Activated naive CD4-positive, alpha-beta T cell treated with anti-CD3 and anti-CD28 coated beads, Interleukin-2, amount 50 U/mL, for 24 hours (primary cell): ENCODE data around the gene STK10.
"Not testable (repeated sequence)": the region's sequence is repeated elsewhere in the genome, so short reads cannot be mapped to it uniquely, and the experiment has no call there.

ENCODE experiments used
- H3K27ac Mint-ChIP-seq: one replicate; pipeline ENCODE4 v1.8.0; 2021; ENCODE audit warnings: mild to moderate bottlenecking, mixed read lengths
- H3K27me3 Mint-ChIP-seq: one replicate; pipeline ENCODE4 v1.8.0; 2021; ENCODE audit warnings: mixed read lengths
- H3K36me3 Mint-ChIP-seq: one replicate; pipeline ENCODE4 v1.8.0; 2021; ENCODE audit warnings: mixed read lengths
- H3K4me1 Mint-ChIP-seq: one replicate; pipeline ENCODE4 v1.8.0; 2021; ENCODE audit warnings: mixed read lengths
- H3K4me3 Mint-ChIP-seq: one replicate; pipeline ENCODE4 v1.8.0; 2021; ENCODE audit warnings: mild to moderate bottlenecking, mixed read lengths
- H3K9me3 Mint-ChIP-seq: one replicate; pipeline ENCODE4 v1.8.0; 2021; ENCODE audit warnings: mixed read lengths

STK10 gene

DNA sequence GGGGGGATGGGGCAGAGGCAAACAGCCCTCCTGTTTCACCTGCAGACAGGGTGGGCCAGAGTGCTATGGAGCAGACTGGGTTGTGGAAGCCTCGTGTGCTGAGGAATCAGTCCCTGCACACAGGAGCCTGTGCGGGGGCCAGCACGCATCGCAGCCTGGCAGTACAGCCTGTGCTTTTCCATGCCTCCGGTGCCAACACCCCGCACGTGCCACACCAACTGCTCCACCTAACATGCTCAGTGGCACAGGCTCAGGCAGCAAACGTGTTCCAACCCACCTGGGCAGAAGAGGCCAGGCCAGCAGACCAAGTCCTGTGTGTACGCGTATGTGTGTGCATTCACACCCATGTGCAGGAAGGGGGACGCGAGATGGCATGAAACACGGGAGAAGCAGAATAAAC lies 144.2 kb downstream of the STK10 start:
- Mint-ChIP-seq H3K36me3 (peaks cover 4% of the 10 kb centered on the region), H3K27ac (no peak overlapping the region), H3K27me3 (no peaks in the 10 kb centered on the region), H3K4me3 (no peak overlapping the region), H3K4me1 (peaks cover 19% of the 10 kb centered on the region), H3K9me3 (no peaks in the 10 kb centered on the region)

DNA sequence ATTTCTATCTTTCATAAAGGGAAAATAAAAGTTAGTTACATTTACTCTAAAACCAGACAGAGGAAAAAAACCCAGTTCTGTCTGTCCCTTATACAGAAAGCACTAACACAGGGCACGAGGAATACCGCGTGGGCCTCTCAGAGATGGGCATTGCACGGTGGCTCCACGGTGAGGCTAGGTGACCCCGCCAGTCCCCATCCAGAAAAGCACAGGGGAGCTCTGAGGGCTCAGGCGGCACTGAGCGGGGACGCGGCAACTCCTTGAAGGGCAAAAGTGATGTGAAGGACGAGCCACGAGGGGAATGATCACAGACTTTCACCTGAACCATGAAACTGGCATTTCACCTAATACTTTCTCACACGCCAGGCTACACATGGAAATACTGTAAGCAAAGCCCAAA lies 145.8 kb downstream of the STK10 start:
- Mint-ChIP-seq H3K9me3 (peaks cover 7% of the 10 kb centered on the region), H3K27ac (no peak overlapping the region), H3K36me3 (peaks cover 5% of the 10 kb centered on the region), H3K4me3 (no peak overlapping the region), H3K4me1 (peaks cover 15% of the 10 kb centered on the region), H3K27me3 (no peaks in the 10 kb centered on the region)

DNA sequence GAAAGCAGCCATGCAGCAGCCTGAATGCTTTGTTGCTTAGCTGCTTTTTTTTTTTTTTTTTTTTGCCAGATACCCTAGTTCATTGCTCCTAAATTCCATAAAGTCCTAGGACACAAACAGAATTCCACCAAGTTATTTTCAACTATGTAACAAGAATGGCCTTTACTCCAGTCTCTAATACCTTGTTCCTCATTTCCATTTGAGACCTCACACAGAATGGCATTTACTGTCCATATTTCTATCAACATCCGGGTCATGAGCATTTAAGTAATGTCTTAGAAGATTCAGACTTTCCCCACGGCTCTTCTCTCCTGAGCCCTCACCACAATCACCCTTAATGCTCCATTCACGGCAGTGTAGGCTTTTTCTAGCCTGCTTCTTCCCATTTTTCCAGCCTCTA lies 149.9 kb downstream of the STK10 start:
- Mint-ChIP-seq H3K9me3 (peaks cover 7% of the 10 kb centered on the region), H3K4me1 (peaks cover 21% of the 10 kb centered on the region), H3K4me3 (no peak overlapping the region), H3K27me3 (no peaks in the 10 kb centered on the region), H3K36me3 (peaks cover 4% of the 10 kb centered on the region), H3K27ac (peak overlapping the region; percentile 8)

DNA sequence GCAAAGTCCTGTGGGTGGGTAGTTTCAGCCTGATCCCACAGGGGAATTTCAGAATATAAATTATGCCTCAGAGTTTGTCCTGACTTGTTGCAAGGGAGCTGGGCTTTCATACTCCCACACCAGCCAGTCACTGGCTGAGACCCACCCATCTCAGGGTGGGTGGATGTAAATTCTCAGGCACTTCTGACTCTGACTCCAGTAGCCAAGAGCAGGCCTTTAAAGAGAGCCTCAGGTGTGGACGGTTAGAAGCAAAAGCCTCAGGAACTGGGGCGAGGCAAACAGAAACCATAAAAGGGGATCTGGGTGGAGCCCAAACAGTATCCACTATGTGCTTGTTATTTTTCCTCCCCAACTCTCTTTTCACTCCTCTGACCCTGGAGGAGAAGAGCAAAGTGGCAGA lies 153.0 kb downstream of the STK10 start:
- peaks cover 20% of the 10 kb centered on the region for H3K36me3 Mint-ChIP-seq
- peaks cover 15% of the 10 kb centered on the region for H3K4me1 Mint-ChIP-seq
- H3K27ac Mint-ChIP-seq, result no peak overlapping the region
- H3K27me3 Mint-ChIP-seq, result no peaks in the 10 kb centered on the region
- peaks cover 12% of the 10 kb centered on the region for H3K9me3 Mint-ChIP-seq
- H3K4me3 Mint-ChIP-seq, result no peak overlapping the region

DNA sequence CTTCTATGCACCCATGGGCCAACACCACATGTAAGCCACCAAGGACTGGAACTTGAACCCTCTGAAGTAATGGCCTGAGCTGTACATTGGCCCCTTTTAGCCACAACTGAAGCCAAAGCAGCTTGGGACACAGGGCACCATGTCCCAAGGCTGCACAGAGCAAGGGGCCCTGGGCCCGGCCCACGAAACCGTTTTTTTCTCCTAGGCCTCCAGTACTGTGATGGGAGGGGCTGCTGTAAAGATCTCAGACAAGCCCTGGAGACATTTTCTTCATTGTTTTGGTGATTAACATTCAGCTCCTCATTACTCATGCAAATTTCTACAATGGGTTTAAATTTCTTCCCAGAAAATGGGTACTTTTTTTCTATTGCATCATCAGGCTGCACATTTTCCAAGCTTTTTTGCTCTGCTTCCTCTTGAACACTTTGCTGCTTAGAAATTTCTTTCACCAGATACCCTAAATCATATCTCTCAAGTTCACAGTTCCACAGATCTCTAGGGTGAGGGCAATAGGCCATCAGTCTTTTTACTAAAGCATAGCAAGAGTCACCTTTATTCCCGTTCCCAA lies 156.0 kb downstream of the STK10 start:
- Mint-ChIP-seq H3K4me3 (no peak overlapping the region), H3K36me3 (peaks cover 20% of the 10 kb centered on the region), H3K4me1 (peaks cover 10% of the 10 kb centered on the region)

DNA sequence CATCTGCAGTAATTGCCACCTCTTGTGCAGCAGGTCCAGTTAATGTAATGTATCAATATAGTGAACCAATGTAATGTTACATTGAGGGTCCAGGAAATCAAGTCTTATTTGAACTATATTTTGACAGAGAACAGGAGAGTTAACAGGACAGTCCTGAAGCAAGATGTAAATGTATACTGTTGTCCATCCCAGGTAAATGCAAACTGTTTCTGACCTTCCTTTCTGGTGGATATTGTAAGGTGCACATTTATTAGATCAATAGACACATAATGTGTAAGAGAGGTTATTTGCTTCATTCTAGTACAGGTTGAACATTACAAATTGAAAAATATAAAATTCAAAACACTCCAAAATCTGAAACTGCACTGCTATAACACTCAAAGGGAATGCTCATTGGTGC lies 158.1 kb downstream of the STK10 start:
- no peak overlapping the region for H3K27ac Mint-ChIP-seq
- H3K27me3 Mint-ChIP-seq, result no peaks in the 10 kb centered on the region
- H3K9me3 Mint-ChIP-seq, result peaks cover 5% of the 10 kb centered on the region
- no peak overlapping the region for H3K4me3 Mint-ChIP-seq
- H3K36me3 Mint-ChIP-seq, result peaks cover 19% of the 10 kb centered on the region
- peaks cover 4% of the 10 kb centered on the region for H3K4me1 Mint-ChIP-seq

More for the DNA sequence above, 156.0 kb downstream of the STK10 start:
- Mint-ChIP-seq H3K9me3 (peaks cover 5% of the 10 kb centered on the region), H3K27ac (no peak overlapping the region), H3K27me3 (no peaks in the 10 kb centered on the region)

DNA sequence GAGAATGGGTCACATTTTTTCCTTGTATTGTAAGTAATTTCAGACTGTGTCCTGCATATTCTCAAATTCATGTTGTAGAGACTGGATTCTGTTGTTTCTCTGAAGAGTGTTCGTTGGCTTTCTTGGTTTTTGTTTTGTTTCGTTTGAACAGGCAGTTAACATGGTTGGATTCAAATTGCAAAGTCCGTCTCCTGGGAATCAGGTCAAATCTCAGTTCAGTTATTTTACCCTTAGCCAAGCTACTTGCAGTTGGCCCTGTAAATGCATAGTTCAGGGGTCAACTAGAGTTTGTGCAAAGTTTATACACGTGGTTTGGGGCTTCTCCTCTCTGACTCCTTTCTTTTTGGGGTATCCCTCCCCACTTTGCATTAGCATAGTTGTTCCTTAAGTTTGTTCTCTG lies 159.9 kb downstream of the STK10 start:
- no peak overlapping the region for H3K27ac Mint-ChIP-seq
- no peak overlapping the region for H3K4me3 Mint-ChIP-seq
- H3K9me3 Mint-ChIP-seq, result peaks cover 5% of the 10 kb centered on the region
- peaks cover 19% of the 10 kb centered on the region for H3K36me3 Mint-ChIP-seq
- no peaks in the 10 kb centered on the region for H3K27me3 Mint-ChIP-seq
- H3K4me1 Mint-ChIP-seq, result no peaks in the 10 kb centered on the region

DNA sequence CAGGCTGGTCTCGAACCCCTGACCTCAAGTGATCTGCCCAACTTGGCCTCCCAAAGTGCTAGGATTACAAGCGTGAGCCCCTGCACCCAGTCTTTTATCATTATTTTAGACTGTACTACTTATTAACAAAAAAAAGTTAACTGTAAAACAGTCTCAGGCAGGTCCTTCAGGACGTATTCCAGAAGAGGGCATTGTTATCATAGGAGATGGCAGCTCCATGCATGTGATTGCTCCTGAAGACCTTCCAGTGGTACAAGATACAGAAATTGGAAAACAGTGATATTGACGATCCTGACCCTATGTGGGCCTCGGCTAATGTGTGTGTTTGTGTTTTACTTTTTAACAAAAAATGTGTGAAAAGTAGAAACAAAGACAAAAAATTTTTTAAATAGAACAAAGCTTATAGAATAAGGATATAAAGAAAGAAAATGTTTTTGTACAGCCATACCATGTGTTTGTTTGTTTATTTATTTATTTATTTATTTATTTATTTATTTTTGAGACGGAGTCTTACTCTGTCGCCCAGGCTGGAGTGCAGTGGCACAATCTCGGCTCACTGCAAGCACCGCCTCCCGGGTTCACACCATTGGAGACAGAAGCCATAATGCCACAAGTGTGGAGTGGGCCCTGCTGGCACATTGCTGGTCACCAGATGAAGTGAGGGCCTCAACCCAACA lies 167.8 kb downstream of the STK10 start:
- not testable (repeated sequence) for H3K4me3 Mint-ChIP-seq, H3K27ac Mint-ChIP-seq, H3K36me3 Mint-ChIP-seq, H3K9me3 Mint-ChIP-seq, H3K4me1 Mint-ChIP-seq, H3K27me3 Mint-ChIP-seq

DNA sequence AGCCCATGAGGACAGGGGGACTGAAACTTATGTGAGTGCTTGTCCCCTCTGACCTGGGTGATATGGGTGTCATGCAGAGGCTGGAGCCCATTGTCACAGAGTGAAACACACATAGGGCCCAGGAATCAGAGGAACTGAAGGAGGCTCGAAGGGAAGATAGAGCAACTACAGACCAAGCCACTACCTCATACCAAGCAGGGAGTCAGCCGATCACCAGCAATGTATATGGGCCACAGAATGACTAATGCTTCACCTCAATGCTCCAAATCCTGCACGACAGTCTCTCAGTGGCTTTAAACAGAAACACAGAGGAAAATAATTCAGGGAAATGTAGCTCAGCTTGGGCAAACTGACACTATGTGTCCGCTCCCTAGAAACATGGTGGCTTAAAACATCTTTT lies 172.7 kb downstream of the STK10 start:
- H3K27ac Mint-ChIP-seq, result no peak overlapping the region
- H3K4me3 Mint-ChIP-seq, result no peak overlapping the region
- H3K4me1 Mint-ChIP-seq, result no peaks in the 10 kb centered on the region
- no peaks in the 10 kb centered on the region for H3K9me3 Mint-ChIP-seq
- H3K27me3 Mint-ChIP-seq, result no peaks in the 10 kb centered on the region
- no peaks in the 10 kb centered on the region for H3K36me3 Mint-ChIP-seq

DNA sequence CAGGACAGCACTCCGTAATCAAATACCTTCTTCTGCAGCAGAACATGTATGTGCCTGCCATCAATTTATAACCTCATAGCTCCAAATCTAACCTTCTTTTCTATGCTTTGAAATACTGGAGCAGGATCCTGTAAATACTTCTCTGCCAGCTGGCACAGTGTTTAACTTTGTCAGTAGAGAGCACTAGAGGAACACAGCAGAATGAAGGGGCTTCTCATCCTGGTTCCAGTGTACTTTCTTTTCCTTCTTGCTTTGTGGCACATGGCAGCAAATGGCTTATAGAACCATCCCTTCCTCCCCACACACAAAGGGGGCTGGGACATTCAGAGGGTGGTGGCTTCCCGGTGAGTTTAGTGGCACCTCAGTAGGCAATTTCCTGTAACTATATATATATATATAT lies 177.7 kb downstream of the STK10 start:
- Mint-ChIP-seq H3K27me3 (no peaks in the 10 kb centered on the region), H3K4me3 (no peak overlapping the region), H3K36me3 (peaks cover 3% of the 10 kb centered on the region), H3K9me3 (no peaks in the 10 kb centered on the region), H3K4me1 (peaks cover 27% of the 10 kb centered on the region), H3K27ac (no peak overlapping the region)

DNA sequence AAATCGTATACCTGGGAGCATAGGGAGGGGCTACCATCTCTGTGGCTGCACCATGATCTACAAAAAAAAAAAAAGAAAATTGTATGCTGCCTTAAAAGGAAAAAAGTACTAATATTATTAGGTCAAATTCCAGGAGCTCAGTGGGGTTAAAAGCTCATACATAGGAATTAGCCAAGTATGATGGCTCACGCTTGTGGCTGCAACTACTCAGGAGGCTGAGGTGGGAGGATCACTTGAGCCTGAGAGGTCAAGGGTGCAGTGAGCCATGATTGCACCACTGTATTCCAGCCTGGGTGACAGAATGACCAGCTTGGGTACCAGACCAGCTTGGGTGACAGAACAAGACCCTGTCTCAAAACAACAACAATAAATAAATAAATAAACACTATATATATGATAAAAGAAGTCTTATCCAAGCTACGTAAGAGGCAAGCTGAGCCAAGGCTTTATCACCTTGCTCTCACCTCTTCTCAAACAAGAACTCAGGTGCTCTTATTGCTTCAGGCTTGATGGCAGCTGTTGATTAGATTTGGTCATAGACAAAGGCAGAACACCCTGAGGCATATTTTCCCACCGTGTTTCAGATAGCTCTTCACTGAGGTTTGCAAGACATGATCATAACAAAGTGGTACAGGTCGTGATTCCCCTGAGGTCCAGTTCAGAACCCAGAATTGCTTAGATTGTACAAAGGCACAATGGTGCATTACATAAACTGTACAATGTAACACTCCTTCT lies 178.3 kb downstream of the STK10 start:
- peaks cover 33% of the 10 kb centered on the region for H3K4me1 Mint-ChIP-seq
- no peak overlapping the region for H3K4me3 Mint-ChIP-seq
- H3K27ac Mint-ChIP-seq, result no peak overlapping the region
- H3K9me3 Mint-ChIP-seq, result no peaks in the 10 kb centered on the region
- peaks cover 5% of the 10 kb centered on the region for H3K36me3 Mint-ChIP-seq
- no peaks in the 10 kb centered on the region for H3K27me3 Mint-ChIP-seq

DNA sequence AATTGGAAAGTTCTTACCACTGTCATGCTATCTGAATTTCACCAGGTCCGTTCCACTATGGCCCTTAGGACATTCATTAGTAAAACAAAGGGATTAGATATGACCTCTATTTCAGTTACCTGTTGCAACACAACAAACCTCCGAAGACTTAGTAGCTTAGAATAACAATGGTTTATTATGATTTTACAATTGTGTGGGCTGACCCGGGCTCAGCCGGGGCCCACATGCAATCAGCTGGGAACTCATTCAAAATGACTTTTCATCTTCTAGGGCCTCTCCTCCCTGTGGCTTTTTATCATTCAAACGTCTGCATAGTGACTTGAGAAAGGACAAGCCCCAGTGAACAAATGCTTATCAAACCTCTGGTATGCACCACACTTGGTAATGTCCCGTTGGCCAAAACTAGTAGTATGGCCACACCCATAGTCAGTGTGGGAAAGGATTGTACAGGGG lies 179.3 kb downstream of the STK10 start:
- H3K27ac Mint-ChIP-seq, result no peak overlapping the region
- no peaks in the 10 kb centered on the region for H3K27me3 Mint-ChIP-seq
- no peak overlapping the region for H3K4me3 Mint-ChIP-seq
- peaks cover 38% of the 10 kb centered on the region for H3K4me1 Mint-ChIP-seq
- no peaks in the 10 kb centered on the region for H3K9me3 Mint-ChIP-seq
- peaks cover 5% of the 10 kb centered on the region for H3K36me3 Mint-ChIP-seq

DNA sequence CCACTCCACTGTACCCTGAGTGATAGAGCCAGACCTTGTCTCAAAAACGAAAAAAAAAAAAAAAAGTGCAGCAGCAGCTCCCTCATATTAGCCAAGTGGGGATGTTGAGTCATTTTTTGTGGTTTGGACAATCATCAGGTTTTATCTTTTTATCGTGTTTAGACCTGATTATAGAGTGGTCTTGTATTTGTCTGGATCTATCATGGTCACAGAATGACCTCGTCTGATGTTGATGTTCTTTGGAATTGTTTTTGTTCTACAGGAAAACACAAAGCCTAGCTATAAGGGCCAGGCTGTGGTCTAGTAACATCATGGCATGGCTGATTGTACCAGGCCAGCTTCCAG lies 179.9 kb downstream of the STK10 start:
- Mint-ChIP-seq H3K27ac (peak overlapping the region; percentile 99), H3K9me3 (no peaks in the 10 kb centered on the region), H3K27me3 (no peaks in the 10 kb centered on the region)

DNA sequence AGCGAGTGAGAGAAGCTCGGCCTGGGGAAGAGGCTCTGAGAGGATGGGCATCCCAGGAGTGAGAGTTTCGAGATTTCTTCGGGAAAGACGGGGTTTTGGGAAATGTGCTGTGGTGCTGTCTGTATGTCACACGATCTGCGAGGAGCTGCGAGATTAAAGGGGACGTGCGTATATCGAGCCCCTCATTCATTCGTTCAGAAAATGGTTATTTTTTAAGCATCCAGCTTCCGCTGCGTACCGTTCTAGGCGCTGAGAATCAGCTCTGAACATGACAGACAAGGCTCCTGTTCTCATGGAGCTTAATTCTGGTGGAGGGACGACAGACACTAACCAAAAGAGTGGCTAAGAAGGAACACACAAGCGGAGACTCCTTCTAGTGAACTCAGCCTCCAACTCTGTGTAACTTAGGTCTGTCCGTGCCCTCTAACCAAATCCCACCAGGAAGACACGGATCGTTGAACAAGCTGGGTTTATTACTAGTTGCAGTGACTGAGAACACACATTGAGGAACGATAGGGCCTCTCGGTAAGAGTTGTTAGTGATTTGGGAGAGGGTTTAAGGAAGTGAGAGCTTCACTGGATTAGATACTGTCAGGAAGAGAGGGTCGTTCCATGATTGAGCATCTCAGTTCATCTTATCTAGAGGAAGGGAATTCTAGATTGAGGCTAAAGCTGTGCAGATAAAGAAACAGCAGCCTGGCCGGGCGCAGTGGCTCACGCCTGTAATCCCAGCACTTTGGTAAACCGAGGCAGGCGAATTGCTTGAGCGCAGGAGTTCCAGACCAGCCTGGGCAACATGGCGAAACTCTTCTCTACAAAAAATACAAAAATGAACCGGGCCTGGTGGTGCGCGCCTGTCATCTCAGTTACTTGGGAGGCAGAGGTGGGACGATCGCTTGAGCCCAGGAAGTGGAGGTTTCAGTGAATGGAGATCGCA lies 180.6 kb downstream of the STK10 start:
- Mint-ChIP-seq H3K27me3 (no peaks in the 10 kb centered on the region), H3K4me1 (peaks cover 51% of the 10 kb centered on the region), H3K36me3 (peaks cover 5% of the 10 kb centered on the region), H3K27ac (peak overlapping the region; percentile 99), H3K4me3 (peak overlapping the region; percentile 99), H3K9me3 (no peaks in the 10 kb centered on the region)

More for the DNA sequence above, 179.9 kb downstream of the STK10 start:
- Mint-ChIP-seq H3K36me3 (peaks cover 5% of the 10 kb centered on the region), H3K4me3 (peak overlapping the region; percentile 99), H3K4me1 (peaks cover 44% of the 10 kb centered on the region)

DNA sequence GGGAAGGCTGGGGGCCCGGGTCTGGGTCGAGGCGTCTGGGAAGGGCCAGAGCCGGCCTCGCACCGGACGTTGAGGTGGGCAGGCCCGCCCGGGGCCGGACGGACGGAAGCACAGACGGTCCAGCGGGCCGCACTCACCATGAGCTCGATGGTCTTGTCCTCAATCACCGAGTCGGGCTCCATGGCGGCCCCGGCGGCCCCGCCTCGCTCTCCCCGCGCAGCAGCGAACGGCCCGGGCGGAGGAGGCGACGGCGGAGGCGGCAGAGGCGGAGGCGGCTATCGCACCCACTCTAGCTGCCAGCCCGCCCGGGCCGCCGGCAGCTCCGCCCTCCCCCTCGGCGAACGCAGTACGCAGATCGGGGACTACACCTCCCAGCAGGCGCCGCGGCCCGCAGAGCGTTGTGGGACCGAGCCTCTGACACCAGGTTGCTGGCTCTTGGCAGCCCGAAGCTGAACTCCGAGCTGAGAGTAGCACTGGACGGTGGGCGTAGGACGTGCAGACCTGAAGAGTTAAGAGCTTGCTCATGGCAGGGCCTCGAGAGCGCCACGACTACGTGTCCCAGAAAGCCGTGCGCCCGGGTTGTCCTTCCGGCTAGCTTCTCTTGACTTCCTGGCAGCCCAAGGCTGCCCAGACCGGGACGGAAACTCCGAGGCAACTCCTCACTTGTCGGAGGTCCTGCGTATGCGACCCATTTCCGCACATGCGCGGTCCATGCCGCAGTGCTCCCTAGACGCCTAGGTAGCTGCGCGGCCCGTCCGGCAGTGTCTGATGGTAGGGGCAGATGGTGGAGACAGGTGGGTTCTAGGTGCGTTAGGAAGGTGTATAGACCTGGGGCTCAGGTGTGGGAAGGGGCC lies 181.5 kb downstream of the STK10 start, which contains the start of gene FBXW11:
Gene FBXW11, minus strand, starts transcription at position 318 of the 854 bp plus-strand sequence. Its CDS starts 136 bp downstream, at position 182.
- no peaks in the 10 kb centered on the region for H3K27me3 Mint-ChIP-seq
- peaks cover 8% of the 10 kb centered on the region for H3K36me3 Mint-ChIP-seq
- H3K4me3 Mint-ChIP-seq, result peak within 1 kb of the TSS; percentile 99
- no peaks in the 10 kb centered on the region for H3K9me3 Mint-ChIP-seq
- H3K4me1 Mint-ChIP-seq, result peaks cover 60% of the 10 kb centered on the region
- peak within 1 kb of the TSS; percentile 99 for H3K27ac Mint-ChIP-seq
